H9 (cell line): ENCODE results near the gene ZNF816. TPM values are rescaled to one million over a fixed set of nuclear protein-coding genes. Genes with fewer than 3 reads are reported as not detected.

Experiments
- DNase-seq: peaks from one replicate; pipeline ENCODE4 v3.0.0-alpha.2; 2017
- H2AFZ ChIP-seq: one replicate; pipeline ENCODE4 v1.6.1; 2013; ENCODE audit warnings: mild to moderate bottlenecking, low read length, control low read depth, moderate library complexity
- H2AK5ac ChIP-seq: 2 replicates; pipeline ENCODE4 v1.6.1; 2013; ENCODE audit warnings: low read length, control low read depth, mixed read lengths; ENCODE audit not compliant: insufficient read length
- H2BK120ac ChIP-seq: one replicate; pipeline ENCODE4 v1.6.1; 2013; ENCODE audit warnings: low read depth, mild to moderate bottlenecking, low read length, control low read depth, inconsistent platforms; ENCODE audit not compliant: poor library complexity, severe bottlenecking
- H2BK12ac ChIP-seq: 2 replicates; pipeline ENCODE4 v1.6.1; 2013; ENCODE audit warnings: low read length, control low read depth, mixed read lengths, low read depth; ENCODE audit not compliant: insufficient read length
- H2BK15ac ChIP-seq: 2 replicates; pipeline ENCODE4 v1.6.1; 2013; ENCODE audit warnings: low read depth, low read length, control low read depth
- H2BK20ac ChIP-seq: one replicate; pipeline ENCODE4 v1.6.1; 2013; ENCODE audit warnings: low read depth, mild to moderate bottlenecking, low read length, control low read depth, inconsistent platforms; ENCODE audit not compliant: poor library complexity, severe bottlenecking
- H2BK5ac ChIP-seq: 2 replicates; pipeline ENCODE4 v1.6.1; 2013; ENCODE audit warnings: low read length, control low read depth, mixed read lengths; ENCODE audit not compliant: insufficient read length
- H3K14ac ChIP-seq: 2 replicates; pipeline ENCODE4 v1.6.1; 2013; ENCODE audit warnings: low read length, control low read depth; ENCODE audit not compliant: insufficient read depth
- H3K18ac ChIP-seq: 2 replicates; pipeline ENCODE4 v1.6.1; 2013; ENCODE audit warnings: low read depth, mild to moderate bottlenecking, mixed read lengths, low read length, control low read depth; ENCODE audit not compliant: insufficient read length
- H3K23ac ChIP-seq: 2 replicates; pipeline ENCODE4 v1.6.1; 2013; ENCODE audit warnings: low read length, control low read depth, mixed read lengths, low read depth; ENCODE audit not compliant: insufficient read length
- H3K23me2 ChIP-seq: 2 replicates; pipeline ENCODE4 v1.6.1; 2013; ENCODE audit warnings: low read depth, mild to moderate bottlenecking, mixed read lengths, low read length, control low read depth; ENCODE audit not compliant: insufficient read length, poor library complexity, severe bottlenecking
- H3K27ac ChIP-seq: 2 replicates; pipeline ENCODE4 v1.5.1; 2013; ENCODE audit warnings: low read length, control low read depth, mixed read lengths, low read depth; ENCODE audit not compliant: insufficient read length
- H3K27me3 ChIP-seq: 2 replicates; pipeline ENCODE4 v1.6.1; 2013; ENCODE audit warnings: low read length, control low read depth, inconsistent platforms; ENCODE audit not compliant: insufficient read depth
- H3K4ac ChIP-seq: 2 replicates; pipeline ENCODE4 v1.6.1; 2013; ENCODE audit warnings: low read depth, mild to moderate bottlenecking, control low read depth, inconsistent platforms, low read length, moderate library complexity
- H3K4me1 ChIP-seq: 2 replicates; pipeline ENCODE4 v1.6.1; 2013; ENCODE audit warnings: low read length, control low read depth, inconsistent platforms; ENCODE audit not compliant: insufficient read depth
- H3K4me2 ChIP-seq: 2 replicates; pipeline ENCODE4 v1.6.1; 2013; ENCODE audit warnings: low read length, control low read depth, mixed read lengths; ENCODE audit not compliant: insufficient read length, insufficient read depth
- H3K56ac ChIP-seq: 2 replicates; pipeline ENCODE4 v1.6.1; 2013; ENCODE audit warnings: low read depth, mild to moderate bottlenecking, mixed read lengths, low read length, control low read depth; ENCODE audit not compliant: insufficient read length
- H3K79me1 ChIP-seq: 2 replicates; pipeline ENCODE4 v1.6.1; 2013; ENCODE audit warnings: low read depth, mild to moderate bottlenecking, moderate library complexity, low read length, control low read depth, inconsistent platforms; ENCODE audit not compliant: insufficient read depth, poor library complexity, severe bottlenecking
- H3K79me2 ChIP-seq: 2 replicates; pipeline ENCODE4 v1.6.1; 2013; ENCODE audit warnings: low read length, control low read depth, inconsistent platforms; ENCODE audit not compliant: insufficient read depth
- H3K9ac ChIP-seq: 2 replicates; pipeline ENCODE4 v1.6.1; 2013; ENCODE audit warnings: low read length, control low read depth, mixed read lengths; ENCODE audit not compliant: insufficient read length; ENCODE audit errors: extremely low read depth
- H3K9me3 ChIP-seq: one replicate; pipeline ENCODE4 v1.6.1; 2013; ENCODE audit warnings: low read depth, low read length, inconsistent platforms; ENCODE audit not compliant: control insufficient read depth
- H3T11ph ChIP-seq: one replicate; pipeline ENCODE4 v1.6.1; 2013; ENCODE audit warnings: mild to moderate bottlenecking, low read length, control low read depth, inconsistent platforms
- H4K20me1 ChIP-seq: one replicate; pipeline ENCODE4 v1.6.1; 2013; ENCODE audit not compliant: control insufficient read depth, insufficient read length, insufficient read depth
- H4K5ac ChIP-seq: 2 replicates; pipeline ENCODE4 v1.6.1; 2013; ENCODE audit warnings: low read depth, mild to moderate bottlenecking, mixed read lengths, low read length, control low read depth; ENCODE audit not compliant: insufficient read length
- H4K8ac ChIP-seq: replicated peaks from 2 replicates; pipeline ENCODE4 v1.6.1; 2013; ENCODE audit warnings: low read length, control low read depth, mixed read lengths, low read depth; ENCODE audit not compliant: insufficient read length
- H4K91ac ChIP-seq: 2 replicates; pipeline ENCODE4 v1.6.1; 2013; ENCODE audit warnings: low read depth, mild to moderate bottlenecking, moderate library complexity, mixed read lengths, low read length, control low read depth; ENCODE audit not compliant: insufficient read length
- H3K27ac Mint-ChIP-seq, 3 experiments: 2 replicates in 2 of 3; 3 replicates in 1 of 3; pipeline ENCODE4 v1.8.0; 2020 to 2021; ENCODE audit warnings: mixed read lengths in 3 of 3, mild to moderate bottlenecking in 1 of 3, moderate library complexity in 1 of 3
- H3K27me3 Mint-ChIP-seq: 2 replicates; pipeline ENCODE4 v1.8.0; 2021; ENCODE audit warnings: low read depth, mild to moderate bottlenecking, moderate library complexity, mixed read lengths
- H3K36me3 Mint-ChIP-seq, 3 experiments: 2 replicates in 2 of 3; 3 replicates in 1 of 3; pipeline ENCODE4 v1.8.0; 2020 to 2021; ENCODE audit warnings: low read depth in 3 of 3, mixed read lengths in 3 of 3; ENCODE audit not compliant: insufficient read depth in 1 of 3
- H3K4me1 Mint-ChIP-seq, 2 experiments: 2 replicates each; pipeline ENCODE4 v1.8.0; 2020; ENCODE audit warnings: mixed read lengths in 2 of 2
- H3K4me3 Mint-ChIP-seq, 2 experiments: 2 replicates in 1 of 2; 3 replicates in 1 of 2; pipeline ENCODE4 v1.8.0; 2020 to 2021; ENCODE audit warnings: mild to moderate bottlenecking in 2 of 2, mixed read lengths in 2 of 2, moderate library complexity in 1 of 2
- H3K9me3 Mint-ChIP-seq, 2 experiments: 2 replicates in 1 of 2; 3 replicates in 1 of 2; pipeline ENCODE4 v1.8.0; 2020; ENCODE audit warnings: mild to moderate bottlenecking in 2 of 2, mixed read lengths in 2 of 2, moderate library complexity in 1 of 2
- CTCF ChIP-seq: fragments of 200-600 bp; sonication (generic); conservative IDR thresholded peaks from 3 replicates; pipeline ENCODE4 v1.8.0; 2021; ENCODE audit warnings: antibody characterized with exemption, mild to moderate bottlenecking
- WGBS: extraction: QIAGEN DNeasy Blood & Tissue Kit; methylation state at CpG from one replicate; pipeline ENCODE4 v1.1.7; 2013; ENCODE audit warnings: missing lambda C conversion rate, low lambda C conversion rate, mixed read lengths; ENCODE audit not compliant: insufficient read length; ENCODE audit errors: extremely low coverage; 5-methylcytosine and 5-hydroxymethylcytosine counted together
- total RNA-seq: library from RNA; stranded (reverse); gene quantifications from 2 replicates; pipeline ENCODE4 v1.2.1, GENCODE V29; 2021

Gene ZNF816
- total RNA-seq, 1 experiment from 2014 or later, result 15.1 TPM

GRCh38 chr19:52991484-52991883 lies 28.8 kb upstream of the ZNF816 start:
- H2BK120ac ChIP-seq, result no peak overlapping the region
- H3K9me3 Mint-ChIP-seq, result peaks cover 2 to 6% of the 10 kb centered on the region in 2 experiments; a peak in 2 of 5 replicates
- H3K27me3 ChIP-seq, result peaks cover 6% of the 10 kb centered on the region; the same call in 1 of the 2 replicates
- no peaks in the 10 kb centered on the region; the same call in 1 of the 2 replicates for H3K4me1 ChIP-seq
- H3K36me3 Mint-ChIP-seq, result peaks cover 5 to 6% (median 5%) of the 10 kb centered on the region in 3 experiments; a peak in 6 of 7 replicates
- no peak overlapping the region for H3K4me2 ChIP-seq
- H4K8ac ChIP-seq, result no peak overlapping the region
- H2BK12ac ChIP-seq, result no peak overlapping the region
- peaks cover 10% of the 10 kb centered on the region for H3K23me2 ChIP-seq
- H3K27me3 Mint-ChIP-seq, result peaks cover 47% of the 10 kb centered on the region
- H4K5ac ChIP-seq, result no peak overlapping the region
- no peak overlapping the region for H4K91ac ChIP-seq
- no peak overlapping the region for H2BK20ac ChIP-seq
- no peaks in the 10 kb centered on the region for H3K79me2 ChIP-seq
- no peak overlapping the region for H3K4ac ChIP-seq
- H3K14ac ChIP-seq, result no peak overlapping the region
- H2AFZ ChIP-seq, result no peak overlapping the region
- no peak for TF ChIP-seq CTCF
- peaks cover 15 to 18% of the 10 kb centered on the region in 2 experiments for H3K4me1 Mint-ChIP-seq
- no peak overlapping the region for H3T11ph ChIP-seq
- no peak overlapping the region for H2BK5ac ChIP-seq
- H3K18ac ChIP-seq, result no peak overlapping the region
- no peak overlapping the region for H2BK15ac ChIP-seq
- DNase-seq, result no peak
- H3K4me3 Mint-ChIP-seq, result no peak overlapping the region
- no peak overlapping the region for H3K56ac ChIP-seq
- H3K79me1 ChIP-seq, result no peaks in the 10 kb centered on the region
- no peak overlapping the region for H3K9ac ChIP-seq
- no peak overlapping the region for H3K27ac ChIP-seq
- no peaks in the 10 kb centered on the region for H3K9me3 ChIP-seq
- H3K27ac Mint-ChIP-seq, result no peak overlapping the region
- no peaks in the 10 kb centered on the region for H4K20me1 ChIP-seq
- no peak overlapping the region for H3K23ac ChIP-seq
- WGBS, result no CpG with 5 or more reads among the region's 2 CpGs
- no peak overlapping the region for H2AK5ac ChIP-seq
